Pons (tissue), 1 donor: ENCODE results near the gene CCNF.
"Not testable (repeated sequence)": the region's sequence is repeated elsewhere in the genome, so short reads cannot be mapped to it uniquely, and the experiment has no call there.

Experiments used
- DNase-seq: peaks from one replicate; pipeline ENCODE4 v3.0.0-alpha.2; 2016; ENCODE audit warnings: low spot score

The CCNF gene

DNA sequence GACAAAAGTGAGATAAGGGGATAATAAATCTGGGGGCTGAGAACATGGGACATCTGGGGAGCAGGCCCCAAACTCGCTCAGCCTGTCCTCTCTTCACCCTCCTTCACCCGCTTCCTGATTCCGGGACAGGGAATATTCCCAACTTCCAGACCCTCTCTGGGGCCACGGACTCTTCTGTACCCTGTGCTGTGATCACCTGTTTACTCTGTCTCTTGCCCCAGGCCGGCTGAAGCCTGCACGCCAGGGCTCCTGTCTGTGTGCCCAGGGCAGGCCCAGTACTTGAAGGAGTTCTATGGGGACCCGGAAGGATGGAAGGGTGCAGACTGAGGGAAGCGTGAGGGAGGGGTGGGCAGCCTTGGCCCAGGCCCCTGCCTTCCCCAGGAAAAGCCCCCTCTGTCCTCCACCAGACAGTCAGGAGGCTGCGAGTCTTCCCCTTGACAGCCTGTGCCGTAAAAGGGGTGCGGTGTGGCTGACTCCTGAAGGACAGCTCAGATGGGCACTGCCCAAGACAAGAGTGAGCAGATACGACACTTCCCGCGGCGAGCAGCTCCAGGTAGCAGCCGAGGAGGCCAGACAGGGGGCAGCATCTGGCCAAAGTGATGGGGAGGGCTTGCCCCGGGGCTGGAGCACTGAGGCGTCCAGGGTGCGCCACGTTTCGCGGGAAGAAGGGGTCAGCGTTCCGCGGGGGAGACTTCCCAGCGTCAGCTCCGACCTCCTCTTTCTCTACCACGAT is 1.0 kb upstream of the CCNF start:
- no peak for DNase-seq

DNA sequence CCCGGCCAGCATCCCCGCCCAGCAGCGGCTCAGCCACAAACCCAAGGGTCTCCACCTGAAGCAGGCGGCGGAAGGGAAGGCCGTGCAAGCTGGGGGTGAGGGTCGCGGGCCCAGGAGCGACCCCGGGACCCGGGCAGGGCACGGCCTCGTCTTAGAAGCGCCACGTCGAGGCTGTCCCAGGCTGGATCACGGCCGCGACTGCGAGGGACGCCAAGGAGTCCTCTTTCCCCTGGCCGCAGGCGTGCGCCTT is 538 bp upstream of the CCNF start:
- no peak for DNase-seq

DNA sequence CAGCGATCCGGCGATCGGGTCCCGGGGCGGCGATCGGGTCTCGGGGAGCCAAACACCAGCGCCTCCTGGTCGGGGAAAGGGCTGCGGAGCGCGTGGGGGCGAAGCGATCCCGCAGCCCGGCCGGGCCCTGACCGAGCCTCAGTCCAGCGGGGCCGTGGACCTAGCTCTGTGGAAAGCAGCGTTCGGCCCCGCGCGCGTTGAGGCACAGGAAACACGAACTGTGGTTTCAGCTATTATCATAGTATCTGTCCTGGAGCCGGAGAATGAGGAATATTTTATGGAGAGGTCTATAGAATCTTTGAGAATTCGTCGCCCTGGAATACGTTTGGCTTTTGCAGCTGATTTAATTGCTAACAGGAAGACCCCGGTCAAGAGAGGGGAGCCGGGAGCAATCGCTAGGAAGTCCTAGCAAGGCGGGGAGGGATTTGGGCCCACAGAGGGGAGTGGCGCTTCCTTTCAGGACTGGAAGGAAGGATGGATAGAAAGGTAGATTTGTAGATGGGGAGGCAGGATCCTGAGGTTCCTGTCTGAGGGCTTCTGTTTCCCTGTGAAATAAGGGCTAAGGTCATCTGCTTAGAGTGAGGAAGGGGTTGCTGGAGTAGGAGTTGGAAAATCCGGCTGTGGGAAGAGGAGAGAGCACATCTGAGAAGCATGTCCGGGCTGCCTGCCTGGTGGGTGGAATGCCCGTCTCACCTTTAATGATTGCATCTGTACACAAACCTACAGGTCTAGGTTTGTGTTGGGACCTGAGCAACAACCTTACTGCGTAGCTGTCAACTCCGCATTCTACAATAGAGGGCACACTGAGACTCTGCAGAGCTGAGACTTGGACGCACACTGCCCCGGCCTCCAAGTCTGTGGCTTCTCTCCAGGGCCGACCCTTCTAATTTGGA is 770 bp downstream of the CCNF start:
- peak; percentile 14 for DNase-seq

DNA sequence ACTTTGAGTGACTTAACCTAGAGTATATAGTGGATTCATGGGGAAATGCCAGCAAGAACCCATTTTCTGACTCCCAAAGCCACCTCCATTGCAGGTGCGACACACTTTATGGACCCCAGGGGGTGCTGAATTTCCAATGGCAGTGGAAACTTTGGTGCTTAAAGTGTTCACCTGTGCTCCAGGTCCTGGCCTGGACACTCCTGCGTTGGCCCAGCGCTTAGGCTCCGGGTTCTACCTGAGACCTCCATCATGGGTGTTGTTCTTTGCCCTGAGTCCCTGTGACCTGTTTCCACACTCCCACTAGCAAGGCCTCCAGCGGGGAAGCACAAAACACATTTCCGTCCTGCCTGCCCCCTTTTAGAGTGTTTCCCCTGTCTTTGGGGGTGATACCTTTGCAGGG is 3.0 kb downstream of the CCNF start:
- DNase-seq: no peak

DNA sequence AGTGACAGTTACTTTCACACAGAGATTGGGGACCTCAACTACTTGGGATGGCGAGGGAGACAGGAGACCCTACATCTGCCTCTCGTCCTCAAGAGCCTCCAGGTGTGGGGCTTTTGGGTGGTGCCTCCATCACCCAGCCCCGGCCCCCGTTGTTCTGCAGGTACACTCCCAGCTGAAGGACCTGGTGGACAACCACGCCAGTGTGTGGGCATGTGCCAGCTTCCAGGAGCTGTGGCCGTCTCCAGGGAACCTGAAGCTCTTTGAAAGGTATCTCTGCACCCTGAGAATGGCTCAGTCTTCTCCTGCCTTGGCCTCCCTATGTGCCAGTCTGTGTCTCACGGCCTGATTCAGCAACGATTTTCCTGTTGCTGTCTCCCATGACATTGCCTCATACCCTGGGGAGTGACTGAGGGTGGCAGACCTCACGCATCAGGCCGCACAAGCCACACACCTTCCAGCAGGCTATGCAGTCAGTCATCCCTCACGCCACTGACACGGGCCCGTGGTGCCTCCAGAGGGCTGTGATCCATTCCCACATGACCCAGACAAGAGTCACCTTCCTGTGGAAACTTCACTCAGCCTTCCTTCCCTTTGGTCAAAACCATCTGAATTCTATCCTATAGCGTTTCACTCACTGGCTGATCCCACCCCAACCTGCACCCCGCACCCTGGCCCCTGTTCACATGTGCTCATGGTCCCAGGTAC is 3.7 kb downstream of the CCNF start:
- no peak for DNase-seq

DNA sequence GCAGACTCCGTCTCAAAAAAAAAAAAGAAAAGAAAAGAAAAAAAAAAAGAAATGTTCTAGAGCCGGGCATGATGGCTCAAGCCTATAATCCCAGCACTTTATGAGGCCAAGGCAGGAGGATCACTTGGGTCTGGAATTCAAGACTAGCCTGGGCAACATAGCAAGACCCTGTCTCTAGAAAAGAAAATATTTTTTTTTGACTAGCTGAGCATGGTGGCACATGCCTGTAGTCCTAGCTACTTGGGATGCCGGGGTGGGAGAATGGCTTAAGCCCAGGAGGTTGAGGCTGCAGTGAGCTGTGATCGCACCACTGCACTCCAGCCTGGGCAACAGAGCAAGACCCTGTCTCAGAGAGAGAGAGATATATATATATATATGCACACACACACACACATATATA is 6.0 kb downstream of the CCNF start:
- not testable (repeated sequence) for DNase-seq

DNA sequence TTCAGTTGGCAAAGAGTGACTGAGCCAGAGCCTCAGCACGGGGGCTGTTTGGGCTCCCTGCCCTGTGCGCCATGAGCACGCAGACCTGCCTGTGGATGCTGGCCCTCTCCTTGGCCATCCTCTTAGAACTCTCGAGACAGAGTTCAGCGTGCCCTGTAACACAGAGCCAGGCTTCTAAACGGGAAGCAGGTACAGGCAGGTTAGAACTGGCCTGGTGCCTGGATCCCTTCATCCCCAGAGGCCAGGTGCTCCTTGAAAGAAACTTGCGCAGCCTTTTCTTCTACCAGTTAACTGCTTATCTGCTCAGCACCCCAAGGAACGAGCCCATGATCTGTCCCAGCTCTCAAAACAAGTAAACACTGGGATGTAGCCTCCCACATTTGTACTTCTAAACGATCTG is 6.9 kb downstream of the CCNF start:
- no peak for DNase-seq

DNA sequence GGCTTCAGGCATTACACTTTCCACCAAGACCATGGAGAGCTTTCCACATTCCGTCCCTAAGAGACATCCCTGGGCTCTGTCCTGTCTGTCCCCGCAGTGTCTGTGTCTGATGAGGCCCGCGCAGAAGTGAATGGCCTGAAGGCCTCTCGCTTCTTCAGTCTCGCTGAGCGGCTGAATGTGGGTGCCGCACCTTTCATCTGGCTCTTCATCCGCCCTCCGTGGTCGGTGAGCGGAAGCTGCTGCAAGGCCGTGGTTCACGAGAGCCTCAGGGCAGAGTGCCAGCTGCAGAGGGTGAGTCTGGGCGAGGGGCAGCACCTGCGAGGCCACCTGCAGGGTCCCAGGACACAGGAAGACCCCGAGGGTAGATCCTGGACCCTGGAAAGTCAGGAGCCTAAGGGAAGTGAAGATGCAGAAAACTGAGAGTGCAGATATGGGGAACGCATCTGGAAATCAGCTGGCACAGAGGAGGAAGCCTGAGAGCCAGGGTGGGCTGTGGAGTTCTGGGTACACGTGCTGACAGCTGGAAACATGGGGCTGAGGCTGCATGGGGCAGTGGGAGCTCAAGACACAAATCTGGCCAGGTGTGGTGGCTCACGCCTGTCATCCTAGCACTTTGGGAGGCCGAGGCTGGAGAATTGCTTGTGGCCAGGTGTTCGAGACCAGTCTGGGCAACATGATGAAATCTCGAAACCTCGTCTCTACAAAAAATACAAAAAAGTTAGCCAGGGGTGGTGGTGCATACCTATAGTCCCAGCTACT is 8.0 kb downstream of the CCNF start:
- DNase-seq: no peak

DNA sequence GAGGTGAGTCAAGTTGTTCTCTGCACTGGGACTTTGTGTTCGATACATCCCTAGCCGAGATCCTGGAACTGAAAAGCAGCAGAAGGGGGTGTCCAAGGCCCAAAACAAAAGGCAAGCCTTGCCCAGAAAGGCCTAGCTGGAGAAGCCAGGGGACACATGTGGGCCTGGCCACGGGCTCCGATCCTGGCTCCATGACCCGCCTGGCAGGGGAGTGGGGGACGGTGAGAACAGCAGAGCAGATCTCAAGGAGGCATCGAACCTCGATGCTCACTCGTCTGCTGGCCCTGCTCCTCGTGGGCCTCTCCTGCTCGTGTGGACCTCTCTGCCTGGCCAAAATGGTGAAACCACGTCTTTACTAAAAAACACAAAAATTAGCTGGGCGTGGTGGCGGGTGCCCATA is 8.9 kb downstream of the CCNF start:
- no peak for DNase-seq

DNA sequence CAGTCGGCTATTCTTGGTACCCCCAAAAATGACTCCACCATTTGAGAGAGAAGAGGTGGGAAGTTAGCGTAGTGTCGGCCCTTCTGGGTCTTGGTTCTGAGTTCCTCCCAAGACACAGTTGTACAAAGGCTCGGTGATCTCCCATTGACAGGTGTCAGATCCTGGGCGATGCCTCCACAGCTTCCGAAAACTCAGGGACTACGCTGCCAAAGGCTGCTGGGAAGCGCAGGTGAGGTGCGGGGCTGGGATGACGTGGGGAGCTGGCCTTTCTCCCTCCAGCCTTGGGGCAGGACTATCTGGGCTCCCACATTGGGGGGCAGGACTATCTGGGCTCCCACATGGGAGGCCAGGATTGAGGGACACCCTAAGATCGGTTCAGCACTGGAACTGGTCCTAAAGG is 10.4 kb downstream of the CCNF start:
- no peak for DNase-seq

DNA sequence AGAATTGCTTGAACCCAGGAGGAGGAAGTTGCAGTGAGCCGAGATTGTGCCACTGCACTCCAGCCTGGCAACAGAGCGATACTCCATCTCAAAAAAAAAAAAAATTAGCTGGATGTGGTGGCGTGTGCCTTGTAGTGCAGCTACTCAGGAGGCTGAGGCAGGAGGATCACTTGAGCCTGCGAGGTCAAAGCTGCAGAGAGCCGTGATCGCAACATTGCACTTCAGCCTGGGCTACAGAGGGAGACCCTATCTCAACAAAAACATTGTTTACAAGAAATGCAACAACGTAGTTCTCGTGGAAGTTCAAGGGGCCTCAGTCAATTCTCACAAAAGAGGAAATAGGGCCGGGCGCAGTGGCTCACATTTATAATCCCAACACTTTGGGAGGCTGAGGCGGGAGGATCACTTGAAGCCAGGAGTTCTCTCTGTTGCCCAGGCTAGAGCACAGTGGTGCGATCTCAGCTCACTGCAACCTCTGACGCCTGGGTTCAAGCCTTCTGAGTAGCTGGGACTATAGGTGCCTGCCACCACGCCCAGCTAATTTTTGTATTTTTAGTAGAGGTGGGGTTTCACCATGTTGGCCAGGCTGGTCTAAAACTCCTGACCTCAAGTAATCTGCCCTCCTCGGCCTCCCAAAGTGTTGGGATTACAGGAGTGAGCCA is 12.0 kb downstream of the CCNF start:
- DNase-seq: not testable (repeated sequence)

DNA sequence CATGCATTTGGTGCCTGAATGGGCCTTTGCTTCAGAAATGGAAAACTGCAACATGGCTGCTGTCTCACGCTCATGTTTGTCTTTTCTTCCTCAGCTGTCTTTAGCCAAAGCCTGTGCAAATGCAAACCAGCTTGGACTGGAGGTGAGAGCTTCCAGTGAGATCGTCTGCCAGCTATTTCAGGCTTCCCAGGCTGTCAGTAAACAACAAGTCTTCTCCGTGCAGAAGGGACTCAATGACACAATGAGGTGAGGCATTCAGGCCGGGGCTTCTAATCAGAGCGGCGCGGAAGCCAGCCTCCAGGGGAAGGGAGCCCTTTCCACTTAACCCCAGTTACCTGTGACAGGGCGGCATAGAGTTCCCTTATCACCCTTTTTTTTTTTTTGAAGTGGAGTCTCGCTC is 14.3 kb downstream of the CCNF start:
- DNase-seq: no peak

DNA sequence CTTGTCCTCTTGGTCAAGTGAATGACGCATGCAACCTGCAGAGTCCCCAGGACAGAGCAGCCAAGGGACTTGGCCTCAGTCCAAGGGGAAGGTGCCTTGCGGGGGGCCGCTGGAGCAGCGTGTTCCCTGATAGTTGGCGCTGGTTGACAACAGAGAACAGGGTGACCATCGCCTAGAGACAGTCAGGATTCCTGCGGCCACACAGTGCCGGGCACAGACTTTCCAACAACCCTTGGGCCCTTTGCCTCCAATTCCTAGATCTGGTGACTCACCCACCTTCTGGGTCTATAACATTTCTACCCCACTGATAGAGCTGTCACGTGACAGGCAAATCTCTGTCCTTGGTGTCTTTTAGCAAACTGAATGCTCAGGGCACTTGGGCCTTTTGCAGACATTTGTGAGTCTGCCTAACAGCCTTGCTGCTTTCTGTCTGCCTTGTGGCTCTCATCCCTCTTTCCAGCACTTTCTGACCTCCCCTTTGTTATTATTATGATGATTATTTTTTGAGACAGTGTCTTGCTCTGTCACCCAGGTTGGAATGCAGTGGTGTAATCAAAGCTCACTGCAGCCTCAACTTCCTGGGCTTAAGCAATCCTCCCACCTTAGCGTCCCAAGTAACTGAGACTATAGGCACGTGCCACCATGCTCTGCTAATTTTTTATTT is 18.8 kb downstream of the CCNF start:
- no peak for DNase-seq

DNA sequence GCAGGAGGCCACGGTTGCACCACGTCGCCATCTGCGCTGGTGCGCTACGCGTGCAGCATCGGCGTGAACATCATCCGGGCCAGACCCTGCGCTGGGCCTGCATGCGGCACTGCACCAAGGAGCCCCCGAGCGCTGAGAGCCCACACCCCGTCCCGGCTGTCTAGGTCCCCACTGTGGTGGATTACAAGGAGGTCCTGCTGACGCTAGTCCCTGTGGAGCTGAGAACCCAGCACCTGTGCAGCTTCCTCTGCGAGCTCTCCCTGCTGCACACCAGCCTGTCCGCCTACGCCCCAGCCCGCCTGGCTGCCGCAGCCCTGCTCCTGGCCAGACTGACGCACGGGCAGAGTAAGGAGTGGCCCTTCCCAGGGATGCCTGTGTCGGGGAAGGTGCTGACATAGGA is 19.9 kb downstream of the CCNF start:
- no peak for DNase-seq

DNA sequence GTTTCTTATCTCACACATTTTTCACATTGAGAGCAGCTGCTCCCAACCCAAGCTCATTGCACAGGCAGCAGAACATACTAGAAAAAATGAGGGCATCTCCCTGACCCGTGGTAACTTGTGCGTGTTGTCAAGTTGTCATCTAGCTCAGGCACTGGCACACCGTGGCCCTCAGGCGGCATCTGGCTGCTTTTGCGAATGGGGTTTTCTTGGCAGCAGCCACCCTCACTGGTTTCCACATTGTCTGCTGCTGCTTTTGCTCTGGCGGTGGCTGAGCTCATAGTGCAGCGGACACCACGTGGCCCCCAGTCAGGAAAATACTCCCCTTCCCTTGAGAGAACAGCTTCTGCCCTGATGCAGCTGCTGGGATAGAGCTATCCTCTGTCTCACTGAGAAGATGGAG is 21.3 kb downstream of the CCNF start:
- DNase-seq: peak; percentile 58

DNA sequence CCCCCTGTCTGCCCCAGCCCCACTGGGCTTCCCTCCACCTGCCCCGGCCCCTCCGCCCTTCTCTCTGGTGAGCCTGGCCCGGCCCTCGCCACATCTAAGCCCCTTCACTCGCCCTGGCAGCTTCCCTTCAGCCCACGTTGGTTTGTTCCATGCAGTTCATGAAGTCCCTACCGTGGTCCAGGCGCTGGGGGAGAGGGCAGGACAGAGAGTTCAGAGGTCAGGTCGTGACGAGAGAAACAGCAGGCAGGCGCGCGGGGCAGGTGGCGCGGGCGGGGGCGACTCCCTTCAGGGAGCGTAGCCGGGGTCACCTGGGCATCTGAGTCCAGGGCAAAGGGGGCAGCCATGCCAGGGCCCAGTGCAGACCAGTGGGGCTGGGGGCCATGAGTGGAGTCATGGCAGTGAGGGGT is 21.7 kb downstream of the CCNF start:
- no peak for DNase-seq

DNA sequence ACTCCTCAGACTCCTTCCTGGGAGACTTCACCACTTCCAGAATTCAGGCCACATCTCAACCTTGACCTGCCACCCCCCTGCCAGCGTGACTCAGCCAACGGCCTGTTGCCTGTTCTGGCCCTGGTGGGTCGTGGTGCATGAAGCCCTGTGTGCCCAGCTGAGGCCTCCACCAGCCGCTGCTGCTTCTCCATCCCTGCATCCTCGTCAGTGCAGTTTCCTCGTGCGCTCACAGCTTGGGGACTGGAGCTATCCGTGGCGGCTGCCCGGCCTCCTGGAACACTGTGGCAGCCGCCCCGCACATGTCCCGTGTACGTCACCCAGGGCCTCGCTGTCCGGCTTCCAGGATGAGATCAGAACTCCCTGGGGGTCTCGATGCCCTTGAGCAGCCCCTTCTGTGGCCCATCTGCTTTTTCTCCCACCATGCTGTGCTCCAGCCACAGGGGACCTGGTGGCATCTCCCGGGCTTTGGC is 22.6 kb downstream of the CCNF start:
- DNase-seq: no peak

DNA sequence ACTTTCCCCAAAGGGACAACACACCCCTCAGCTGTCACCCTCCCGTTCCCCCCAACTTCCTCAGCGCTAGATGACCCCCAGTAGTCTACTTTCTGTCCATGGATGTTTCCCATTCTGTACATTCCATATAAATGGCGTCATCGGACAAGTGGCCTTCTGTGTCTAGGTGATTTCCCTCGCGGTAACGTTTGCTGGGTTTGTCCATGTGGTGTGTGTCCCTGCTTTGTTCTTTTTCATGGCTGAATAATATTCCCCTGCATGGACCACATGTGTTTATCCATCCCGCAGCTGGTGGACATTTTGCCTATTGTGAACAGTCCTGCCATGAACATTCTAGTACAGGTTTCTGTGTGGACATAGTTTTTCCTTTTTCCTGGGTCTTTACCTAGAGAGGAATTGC is 23.4 kb downstream of the CCNF start:
- DNase-seq: no peak

DNA sequence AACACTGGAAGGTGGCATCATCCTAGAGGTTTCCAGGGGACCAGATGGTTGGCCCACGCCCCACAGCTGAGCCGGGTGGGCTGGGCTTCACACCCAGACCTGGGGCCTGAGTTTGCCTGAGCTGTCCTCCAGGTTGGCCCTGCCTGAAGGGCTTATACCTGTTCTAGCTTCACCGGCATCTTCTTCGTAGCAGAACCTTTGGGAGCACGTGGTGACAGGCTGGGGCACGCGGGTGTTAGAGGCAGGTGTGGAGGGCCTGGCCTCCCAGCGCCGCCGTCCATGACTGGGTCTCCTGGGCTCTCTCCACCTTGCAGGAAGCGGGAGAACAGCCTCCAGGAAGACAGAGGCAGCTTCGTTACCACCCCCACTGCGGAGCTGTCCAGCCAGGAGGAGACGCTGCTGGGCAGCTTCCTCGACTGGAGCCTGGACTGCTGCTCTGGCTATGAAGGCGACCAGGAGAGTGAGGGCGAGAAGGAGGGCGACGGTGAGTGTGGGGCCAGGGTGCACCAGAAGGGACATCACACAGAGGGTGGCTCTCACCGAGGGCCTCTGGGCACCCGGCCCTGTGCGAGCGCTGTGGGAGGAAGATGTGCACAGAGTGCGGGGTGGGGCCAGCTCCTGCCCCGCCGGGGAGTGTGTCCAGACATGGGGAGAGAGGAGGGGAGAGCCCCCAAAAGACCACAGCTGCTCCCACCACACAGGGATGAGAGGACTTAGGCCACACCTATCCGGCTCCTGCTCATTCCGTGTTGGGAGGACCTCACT is 26.0 kb downstream of the CCNF start:
- no peak for DNase-seq

DNA sequence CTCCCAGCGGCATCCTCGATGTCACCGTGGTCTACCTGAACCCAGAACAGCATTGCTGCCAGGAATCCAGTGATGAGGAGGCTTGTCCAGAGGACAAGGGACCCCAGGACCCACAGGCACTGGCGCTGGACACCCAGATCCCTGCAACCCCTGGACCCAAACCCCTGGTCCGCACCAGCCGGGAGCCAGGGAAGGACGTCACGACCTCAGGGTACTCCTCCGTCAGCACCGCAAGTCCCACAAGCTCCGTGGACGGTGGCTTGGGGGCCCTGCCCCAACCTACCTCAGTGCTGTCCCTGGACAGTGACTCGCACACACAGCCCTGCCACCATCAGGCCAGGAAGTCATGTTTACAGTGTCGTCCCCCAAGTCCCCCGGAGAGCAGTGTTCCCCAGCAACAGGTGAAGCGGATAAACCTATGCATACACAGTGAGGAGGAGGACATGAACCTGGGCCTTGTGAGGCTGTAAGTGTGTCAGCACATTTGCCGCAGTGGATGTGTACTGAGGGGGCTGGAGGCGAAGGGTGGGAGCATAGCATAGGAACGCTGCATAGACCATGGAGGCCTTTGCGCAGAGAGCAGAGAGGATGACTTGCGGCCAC is 27.4 kb downstream of the CCNF start:
- no peak for DNase-seq
